Measurements from ENCODE around the gene UNC5A. TPM values are rescaled to one million over a fixed set of nuclear protein-coding genes. Genes with fewer than 3 reads are reported as not detected.

Gene UNC5A
- total RNA-seq, 1 donor from 2014 or later = 2.8 TPM

DNA sequence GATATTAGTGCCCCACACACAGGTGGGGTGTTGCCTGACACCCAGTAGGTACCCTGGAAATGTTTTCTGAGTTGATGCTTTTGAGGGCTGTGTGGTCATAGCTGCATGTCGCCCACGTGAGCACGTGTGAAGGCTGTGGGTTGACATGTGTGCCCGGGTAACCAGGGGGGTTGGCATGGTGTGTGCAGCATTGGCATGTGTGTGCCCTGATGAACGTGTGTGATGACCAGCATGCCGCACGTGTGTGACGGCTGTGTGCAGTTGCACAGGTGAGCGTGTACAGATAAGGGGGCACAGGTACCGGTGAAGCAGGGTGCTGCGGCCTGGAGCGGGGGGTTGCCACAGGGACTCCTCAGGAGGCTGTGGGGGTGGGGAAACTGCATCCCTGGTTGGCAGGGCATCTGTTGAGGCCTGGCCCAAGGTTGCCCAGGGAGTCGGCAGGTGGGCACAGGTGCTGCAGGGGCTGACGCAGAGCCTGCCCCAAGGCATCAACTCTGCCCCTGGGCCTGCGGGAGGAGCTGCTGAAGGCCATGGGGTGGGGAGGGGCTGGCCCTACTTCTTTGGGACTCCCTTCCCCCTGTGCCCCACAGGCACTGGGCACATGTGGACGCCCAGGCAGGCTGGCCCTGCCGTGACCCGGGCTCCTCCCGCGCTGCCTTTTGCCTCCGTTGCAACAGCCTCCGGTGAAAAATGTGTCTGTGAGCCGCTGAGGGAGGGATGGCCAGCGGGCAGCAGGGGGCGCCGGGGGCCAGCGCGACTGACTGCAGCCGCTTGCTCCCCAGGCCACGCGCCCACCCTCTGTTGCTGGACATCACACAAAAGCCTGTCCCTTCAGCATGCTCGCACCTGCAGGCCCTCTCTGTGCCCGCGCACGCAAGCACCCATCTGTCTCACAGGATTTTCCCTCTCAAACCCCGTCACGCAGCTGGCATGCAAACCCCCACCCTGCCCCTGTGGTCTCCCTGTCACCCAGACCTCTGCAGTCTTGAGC is 2.2 kb downstream of the UNC5A start:
- Mint-ChIP-seq H3K4me1 (ENCODE audit: low read depth) (peaks cover 7% of the 10 kb centered on the region), H3K36me3 (ENCODE audit: insufficient read depth) (no peaks in the 10 kb centered on the region), H3K9me3 (ENCODE audit: low read depth) (no peaks in the 10 kb centered on the region), H3K27me3 (peaks cover 73% of the 10 kb centered on the region), H3K4me3 (ENCODE audit: low read depth) (peak overlapping the region; percentile 24), H3K27ac (no peak overlapping the region)
- TF ChIP-seq, protein P1, sequence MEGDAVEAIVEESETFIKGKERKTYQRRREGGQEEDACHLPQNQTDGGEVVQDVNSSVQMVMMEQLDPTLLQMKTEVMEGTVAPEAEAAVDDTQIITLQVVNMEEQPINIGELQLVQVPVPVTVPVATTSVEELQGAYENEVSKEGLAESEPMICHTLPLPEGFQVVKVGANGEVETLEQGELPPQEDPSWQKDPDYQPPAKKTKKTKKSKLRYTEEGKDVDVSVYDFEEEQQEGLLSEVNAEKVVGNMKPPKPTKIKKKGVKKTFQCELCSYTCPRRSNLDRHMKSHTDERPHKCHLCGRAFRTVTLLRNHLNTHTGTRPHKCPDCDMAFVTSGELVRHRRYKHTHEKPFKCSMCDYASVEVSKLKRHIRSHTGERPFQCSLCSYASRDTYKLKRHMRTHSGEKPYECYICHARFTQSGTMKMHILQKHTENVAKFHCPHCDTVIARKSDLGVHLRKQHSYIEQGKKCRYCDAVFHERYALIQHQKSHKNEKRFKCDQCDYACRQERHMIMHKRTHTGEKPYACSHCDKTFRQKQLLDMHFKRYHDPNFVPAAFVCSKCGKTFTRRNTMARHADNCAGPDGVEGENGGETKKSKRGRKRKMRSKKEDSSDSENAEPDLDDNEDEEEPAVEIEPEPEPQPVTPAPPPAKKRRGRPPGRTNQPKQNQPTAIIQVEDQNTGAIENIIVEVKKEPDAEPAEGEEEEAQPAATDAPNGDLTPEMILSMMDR (IDR thresholded peaks at IDR 0.05; ENCODE audit: unreplicated experiment) = peak; percentile 80
- peak; percentile 61 for DNase-seq (ENCODE audit: low spot score, unreplicated experiment)

DNA sequence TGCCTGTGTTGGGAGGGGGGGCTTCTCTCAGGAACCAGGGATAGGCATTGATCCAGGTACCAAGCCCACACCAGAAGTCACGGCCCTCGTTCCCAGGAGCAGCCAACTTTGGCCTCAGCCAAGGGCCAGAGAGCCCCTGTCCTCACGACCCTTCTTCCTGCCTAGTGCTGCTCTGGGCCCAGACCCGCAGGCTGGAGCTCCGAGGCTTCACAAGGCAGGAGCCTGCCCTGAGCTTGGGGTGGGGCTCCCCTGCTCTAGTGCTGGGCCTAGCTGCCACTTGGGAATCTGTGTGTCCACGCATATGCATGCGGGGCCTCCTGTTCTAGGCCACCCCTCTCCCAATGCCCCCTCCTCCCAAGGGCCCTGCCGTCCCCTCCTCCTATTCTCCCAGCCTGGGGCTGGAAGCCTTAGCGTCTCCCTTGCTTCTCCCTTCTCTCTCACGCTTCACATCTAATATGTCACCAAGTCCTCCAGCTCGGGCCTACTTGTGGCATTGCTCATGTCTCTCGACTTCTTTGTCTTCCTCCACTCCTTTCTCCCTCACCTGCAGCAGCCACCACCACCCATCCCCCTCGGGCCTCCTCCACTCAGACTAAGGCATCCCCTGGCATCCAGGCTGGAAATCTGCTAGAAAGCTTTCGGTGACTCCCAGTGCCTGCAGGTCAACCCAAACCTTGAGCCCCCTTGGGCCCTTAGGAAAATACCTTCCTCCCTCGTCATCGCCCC is 3.4 kb downstream of the UNC5A start:
- Mint-ChIP-seq H3K4me1 (ENCODE audit: low read depth) (peaks cover 10% of the 10 kb centered on the region), H3K9me3 (ENCODE audit: low read depth) (no peaks in the 10 kb centered on the region), H3K27me3 (peaks cover 69% of the 10 kb centered on the region), H3K4me3 (ENCODE audit: low read depth) (no peak overlapping the region), H3K27ac (no peak overlapping the region), H3K36me3 (ENCODE audit: insufficient read depth) (no peaks in the 10 kb centered on the region)
- DNase-seq (ENCODE audit: low spot score, unreplicated experiment) = no peak
- TF ChIP-seq, protein P1 (IDR thresholded peaks at IDR 0.05; ENCODE audit: unreplicated experiment) = no peak

DNA sequence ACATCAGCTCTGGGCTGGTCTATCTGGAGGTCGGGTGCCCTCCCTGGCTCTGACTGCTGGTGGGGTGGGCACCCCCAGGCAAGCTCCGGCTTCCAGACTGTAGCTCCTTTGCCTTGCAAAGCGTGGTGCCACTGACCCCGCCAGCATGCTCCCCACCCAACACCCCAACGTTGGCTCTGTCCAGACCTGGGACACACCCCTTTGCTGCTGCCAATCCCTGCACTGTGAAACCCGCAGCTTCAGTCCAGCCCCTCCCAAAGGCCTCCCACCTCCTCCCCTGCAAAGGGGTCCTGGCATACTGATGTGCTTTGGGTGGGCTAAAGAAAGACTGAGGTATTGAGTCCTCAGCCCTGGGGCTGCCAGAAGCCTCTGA is 3.9 kb downstream of the UNC5A start:
- DNase-seq (ENCODE audit: low spot score, unreplicated experiment) = no peak
- H3K4me1 Mint-ChIP-seq (ENCODE audit: low read depth) = peaks cover 7% of the 10 kb centered on the region
- no peaks in the 10 kb centered on the region for H3K36me3 Mint-ChIP-seq (ENCODE audit: insufficient read depth)
- H3K27me3 Mint-ChIP-seq = peaks cover 68% of the 10 kb centered on the region
- no peak overlapping the region for H3K4me3 Mint-ChIP-seq (ENCODE audit: low read depth)
- no peaks in the 10 kb centered on the region for H3K9me3 Mint-ChIP-seq (ENCODE audit: low read depth)
- H3K27ac Mint-ChIP-seq = no peak overlapping the region
- TF ChIP-seq, protein P1 (IDR thresholded peaks at IDR 0.05; ENCODE audit: unreplicated experiment) = no peak

DNA sequence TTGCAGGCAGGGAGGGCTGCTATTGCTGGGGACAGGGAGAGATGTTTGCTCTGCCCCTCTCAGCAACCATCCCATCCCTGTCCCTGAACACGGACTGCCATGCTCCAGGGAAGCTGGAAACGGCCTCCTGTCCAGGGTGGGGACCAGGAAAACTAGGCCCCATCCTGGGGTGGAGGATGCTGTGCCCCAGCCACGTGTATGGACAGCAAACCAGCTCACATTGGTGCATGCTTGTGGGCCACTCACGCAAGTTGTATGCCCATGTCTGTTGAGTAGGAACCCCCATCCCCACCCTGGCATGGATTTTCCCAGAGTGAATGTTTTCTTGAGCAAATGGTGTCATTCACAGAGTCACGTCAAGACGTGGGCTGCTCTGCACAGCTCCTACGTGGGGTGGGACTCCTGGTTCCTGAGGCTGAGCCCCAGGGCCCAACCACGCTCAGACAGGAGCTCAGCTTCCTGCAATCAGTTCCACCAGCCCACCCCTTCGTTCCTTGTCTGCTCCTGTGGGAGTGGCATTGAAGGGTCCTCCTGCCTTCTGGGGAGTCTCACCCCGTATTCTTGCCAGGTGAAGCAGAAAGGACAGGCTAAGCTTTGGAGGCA is 4.6 kb downstream of the UNC5A start:
- DNase-seq (ENCODE audit: low spot score, unreplicated experiment) = no peak
- H3K4me3 Mint-ChIP-seq (ENCODE audit: low read depth) = no peak overlapping the region
- no peak overlapping the region for H3K27ac Mint-ChIP-seq
- H3K36me3 Mint-ChIP-seq (ENCODE audit: insufficient read depth) = no peaks in the 10 kb centered on the region
- H3K27me3 Mint-ChIP-seq = peaks cover 69% of the 10 kb centered on the region
- TF ChIP-seq, protein P1 (IDR thresholded peaks at IDR 0.05; ENCODE audit: unreplicated experiment) = no peak
- H3K9me3 Mint-ChIP-seq (ENCODE audit: low read depth) = no peaks in the 10 kb centered on the region
- H3K4me1 Mint-ChIP-seq (ENCODE audit: low read depth) = peaks cover 6% of the 10 kb centered on the region

All from progenitor cell of endocrine pancreas (in vitro differentiated cells).